ENCODE results near the gene KRTAP3-2. TPM values are rescaled to one million over a fixed set of nuclear protein-coding genes. Genes with fewer than 3 reads are reported as not detected.
"Not testable (repeated sequence)": the region's sequence is repeated elsewhere in the genome, so short reads cannot be mapped to it uniquely, and the experiment has no call there.

The KRTAP3-2 gene
- not detected for total RNA-seq

GRCh38 chr17:40999563-40999962, at the start of gene KRTAP3-2:
KRTAP3-2 (minus strand) TSS chr17:40999906; CDS start chr17:40999853, 53 bp downstream.
- not testable (repeated sequence) for H3K27me3 ChIP-seq; DNase-seq (ENCODE audit: low spot score); H3K36me3 ChIP-seq

GRCh38 chr17:41049110-41049509, 49.4 kb upstream of the KRTAP3-2 start:
- TF ChIP-seq CTCF (IDR thresholded peaks at IDR 0.05) = no peak
- peaks cover 0 to 8% of the 10 kb centered on the region in 2 donors for H3K9me3 ChIP-seq
- no peak overlapping the region for H3K27ac ChIP-seq
- DNase-seq (ENCODE audit: low spot score) = no peak
- H3K4me1 ChIP-seq = no peaks in the 10 kb centered on the region
- H3K4me3 ChIP-seq = no peak overlapping the region
- no peaks in the 10 kb centered on the region for H3K36me3 ChIP-seq
- no peaks in the 10 kb centered on the region for H3K27me3 ChIP-seq

More at GRCh38 chr17:40999563-40999962, at the start of gene KRTAP3-2:
- not testable (repeated sequence) for H3K4me1 ChIP-seq, H3K27ac ChIP-seq, H3K9me3 ChIP-seq, H3K4me3 ChIP-seq

- Histone ChIP-seq H3K27ac (no peak overlapping the region), H3K4me1 (no peaks in the 10 kb centered on the region), H3K36me3 (no peaks in the 10 kb centered on the region), H3K4me3 (no peak overlapping the region), H3K9me3 (peaks cover 0 to 4% of the 10 kb centered on the region in 2 donors), H3K27me3 (no peaks in the 10 kb centered on the region)
- no peak for TF ChIP-seq CTCF (IDR thresholded peaks at IDR 0.05)
- no peak for DNase-seq (ENCODE audit: low spot score)
Measured at GRCh38 chr17:41048441-41048840, 48.7 kb upstream of the KRTAP3-2 start.

- H3K9me3 ChIP-seq; H3K27ac ChIP-seq; H3K4me3 ChIP-seq; H3K4me1 ChIP-seq; H3K27me3 ChIP-seq; H3K36me3 ChIP-seq; DNase-seq (ENCODE audit: low spot score): not testable (repeated sequence)
Measured at GRCh38 chr17:41046735-41047465, 47.2 kb upstream of the KRTAP3-2 start, which contains the start of gene KRTAP2-1. KRTAP2-1 (minus strand) TSS chr17:41047316; CDS start chr17:41047267, 49 bp downstream.

GRCh38 chr17:41042953-41043352, 43.2 kb upstream of the KRTAP3-2 start:
- no peaks in the 10 kb centered on the region for H3K9me3 ChIP-seq
- no peak overlapping the region for H3K4me3 ChIP-seq
- no peaks in the 10 kb centered on the region for H3K36me3 ChIP-seq
- no peak for TF ChIP-seq CTCF (IDR thresholded peaks at IDR 0.05)
- DNase-seq (ENCODE audit: low spot score) = no peak
- H3K27me3 ChIP-seq = no peaks in the 10 kb centered on the region
- H3K4me1 ChIP-seq = no peaks in the 10 kb centered on the region
- H3K27ac ChIP-seq = no peak overlapping the region

- not testable (repeated sequence) for H3K27ac ChIP-seq; H3K4me1 ChIP-seq; H3K36me3 ChIP-seq; DNase-seq (ENCODE audit: low spot score); H3K4me3 ChIP-seq; H3K9me3 ChIP-seq; H3K27me3 ChIP-seq
Measured at GRCh38 chr17:41040783-41041571, 41.3 kb upstream of the KRTAP3-2 start, which contains the start of gene KRTAP1-1. KRTAP1-1 (minus strand) TSS chr17:41041450; CDS start chr17:41041397, 53 bp downstream.

- TF ChIP-seq CTCF (IDR thresholded peaks at IDR 0.05) = no peak
- Histone ChIP-seq H3K27ac (no peak overlapping the region), H3K9me3 (no peaks in the 10 kb centered on the region), H3K4me1 (no peaks in the 10 kb centered on the region), H3K4me3 (no peak overlapping the region), H3K27me3 (no peaks in the 10 kb centered on the region), H3K36me3 (no peaks in the 10 kb centered on the region)
- no peak for DNase-seq (ENCODE audit: low spot score)
Measured at GRCh38 chr17:41037853-41038350, 38.2 kb upstream of the KRTAP3-2 start.

GRCh38 chr17:41034346-41034935, 34.7 kb upstream of the KRTAP3-2 start, which contains the start of gene KRTAP1-3:
KRTAP1-3 (minus strand) TSS chr17:41034874; CDS start chr17:41034821, 53 bp downstream.
- not testable (repeated sequence) for H3K27me3 ChIP-seq; H3K4me1 ChIP-seq; H3K27ac ChIP-seq; H3K9me3 ChIP-seq; H3K36me3 ChIP-seq; DNase-seq (ENCODE audit: low spot score); H3K4me3 ChIP-seq

Measured in right atrium auricular region (tissue), 2 donors.